HG03159 (cell line): ENCODE measurements around the gene SDHA.
"Not testable (repeated sequence)": the region's sequence is repeated elsewhere in the genome, so short reads cannot be mapped to it uniquely, and the experiment has no call there.

ENCODE experiments used
- ATAC-seq: cut with Tn5 transposase; IDR thresholded peaks from one replicate; pipeline ENCODE4 v1.9.1; 2021; ENCODE audit warnings: mild to moderate bottlenecking, moderate library complexity; ENCODE audit not compliant: unreplicated experiment

SDHA gene

DNA sequence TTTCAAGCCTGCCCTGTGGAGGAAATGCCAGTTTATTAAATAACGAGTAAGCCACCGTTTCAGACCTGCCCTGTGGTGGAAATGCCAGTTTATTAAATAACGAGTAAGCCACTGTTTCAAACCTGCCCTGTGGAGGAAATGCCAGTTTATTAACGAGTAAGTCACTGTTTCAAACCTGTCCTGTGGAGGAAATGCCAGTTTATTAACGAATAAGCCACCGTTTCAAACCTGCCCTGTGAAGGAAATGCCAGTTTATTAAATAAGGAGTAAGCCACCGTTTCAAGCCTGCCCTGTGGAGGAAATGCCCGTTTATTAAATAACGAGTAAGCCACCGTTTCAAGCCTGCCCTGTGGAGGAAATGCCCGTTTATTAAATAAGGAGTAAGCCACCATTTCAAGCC is 33.9 kb downstream of the SDHA start:
- ATAC-seq, result not testable (repeated sequence)

DNA sequence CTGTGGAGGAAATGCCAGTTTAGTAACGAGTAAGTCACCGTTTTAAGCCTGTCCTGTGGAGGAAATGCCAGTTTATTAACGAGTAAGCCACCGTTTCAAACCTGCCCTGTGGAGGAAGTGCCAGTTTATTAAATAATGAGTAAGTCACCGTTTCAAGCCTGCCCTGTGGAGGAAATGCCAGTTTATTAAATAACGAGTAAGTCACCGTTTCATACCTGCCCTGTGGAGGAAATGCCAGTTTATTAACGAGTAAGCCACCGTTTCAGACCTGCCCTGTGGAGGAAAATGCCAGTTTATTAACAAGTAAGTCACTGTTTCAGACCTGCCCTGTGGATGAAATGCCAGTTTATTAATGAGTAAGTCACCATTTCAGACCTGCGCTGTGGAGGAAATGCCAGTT is 34.4 kb downstream of the SDHA start:
- ATAC-seq, result no peak

DNA sequence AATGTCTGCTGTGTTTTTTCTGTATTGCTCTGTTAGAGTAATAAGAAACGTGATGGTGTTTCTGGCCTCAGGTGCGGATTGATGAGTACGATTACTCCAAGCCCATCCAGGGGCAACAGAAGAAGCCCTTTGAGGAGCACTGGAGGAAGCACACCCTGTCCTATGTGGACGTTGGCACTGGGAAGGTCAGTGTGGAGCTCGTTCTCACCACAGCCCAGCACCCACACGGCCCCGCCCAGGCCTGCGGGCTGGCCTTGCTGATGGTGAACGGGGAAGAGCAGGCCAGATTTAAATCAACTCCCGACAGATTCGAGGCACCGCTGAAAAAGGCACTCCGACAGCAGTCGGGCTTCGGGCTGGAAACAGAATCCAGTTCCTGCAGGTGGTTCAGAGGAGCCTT is 36.2 kb downstream of the SDHA start:
- not testable (repeated sequence) for ATAC-seq

DNA sequence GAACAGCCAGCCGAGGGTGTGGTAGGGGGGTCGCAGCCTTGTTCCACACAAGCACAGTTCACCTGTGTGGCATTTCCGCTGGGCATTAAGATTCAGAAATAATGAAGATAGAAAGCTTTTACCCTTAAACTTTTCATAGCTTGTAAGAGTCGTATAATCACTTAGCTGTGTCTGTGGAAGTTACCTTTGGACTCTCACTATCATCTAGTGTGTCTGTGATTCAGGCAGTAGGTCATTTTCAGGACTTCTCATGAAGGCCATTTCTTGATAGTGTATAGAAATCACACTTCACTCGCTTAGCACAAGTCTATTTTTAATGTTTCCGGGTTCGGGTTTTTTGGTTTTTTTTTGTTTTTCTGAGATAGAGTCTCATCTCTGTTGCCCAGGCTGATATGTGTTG is 37.0 kb downstream of the SDHA start:
- not testable (repeated sequence) for ATAC-seq

DNA sequence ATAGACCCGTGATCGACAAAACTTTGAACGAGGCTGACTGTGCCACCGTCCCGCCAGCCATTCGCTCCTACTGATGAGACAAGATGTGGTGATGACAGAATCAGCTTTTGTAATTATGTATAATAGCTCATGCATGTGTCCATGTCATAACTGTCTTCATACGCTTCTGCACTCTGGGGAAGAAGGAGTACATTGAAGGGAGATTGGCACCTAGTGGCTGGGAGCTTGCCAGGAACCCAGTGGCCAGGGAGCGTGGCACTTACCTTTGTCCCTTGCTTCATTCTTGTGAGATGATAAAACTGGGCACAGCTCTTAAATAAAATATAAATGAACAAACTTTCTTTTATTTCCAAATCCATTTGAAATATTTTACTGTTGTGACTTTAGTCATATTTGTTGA is 38.2 kb downstream of the SDHA start:
- not testable (repeated sequence) for ATAC-seq

DNA sequence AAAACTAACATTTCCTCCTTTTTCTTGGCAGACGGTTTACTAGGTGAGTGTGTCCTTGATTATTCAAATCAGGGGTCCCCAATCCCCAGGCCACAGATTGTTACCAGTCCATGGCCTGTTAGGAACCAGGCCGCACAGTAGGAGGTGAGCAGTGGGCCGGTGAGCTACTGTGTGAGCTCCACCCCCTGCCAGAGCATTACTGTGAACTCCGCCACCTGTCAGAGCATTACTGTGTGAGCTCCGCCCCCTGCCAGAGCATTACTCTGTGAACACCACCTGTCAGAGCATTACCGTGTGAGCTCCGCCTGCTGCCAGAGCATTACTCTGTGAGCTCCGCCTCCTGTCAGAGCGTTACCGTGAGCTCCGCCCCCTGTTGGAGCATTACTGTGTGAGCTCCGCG is 39.0 kb downstream of the SDHA start:
- no peak for ATAC-seq

DNA sequence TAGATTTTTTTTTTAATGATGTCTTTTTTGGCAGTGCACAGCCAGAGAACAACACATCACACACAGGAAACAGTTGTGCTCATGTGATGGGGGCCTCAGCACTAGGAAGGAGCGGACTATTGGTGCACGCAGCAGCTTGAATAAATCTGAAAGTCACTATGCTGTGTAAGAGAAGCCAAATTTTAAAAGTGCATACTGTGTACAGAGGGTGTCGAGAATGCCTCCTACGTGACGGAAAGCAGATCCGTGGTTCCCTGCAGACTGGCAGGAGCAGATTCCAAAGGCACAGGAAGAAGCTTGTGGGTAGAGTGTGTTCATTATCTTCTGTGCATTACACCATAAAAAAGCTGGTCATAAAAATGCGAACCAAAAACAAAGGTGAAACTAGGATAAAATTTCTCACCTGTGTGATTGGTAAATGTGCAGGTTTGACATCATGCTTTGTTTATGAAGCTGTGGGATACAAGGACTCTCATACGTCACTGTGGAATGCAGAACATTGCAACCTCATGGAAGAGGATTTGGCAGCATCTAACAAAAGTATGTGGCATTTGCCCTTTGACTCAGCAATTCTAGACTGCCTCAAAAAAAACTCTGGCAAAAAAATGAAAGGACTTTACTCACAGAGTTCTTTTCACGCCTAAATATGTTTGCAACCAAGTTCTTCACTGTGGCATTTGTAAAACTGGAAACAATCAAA is 45.3 kb downstream of the SDHA start:
- ATAC-seq, result not testable (repeated sequence)

DNA sequence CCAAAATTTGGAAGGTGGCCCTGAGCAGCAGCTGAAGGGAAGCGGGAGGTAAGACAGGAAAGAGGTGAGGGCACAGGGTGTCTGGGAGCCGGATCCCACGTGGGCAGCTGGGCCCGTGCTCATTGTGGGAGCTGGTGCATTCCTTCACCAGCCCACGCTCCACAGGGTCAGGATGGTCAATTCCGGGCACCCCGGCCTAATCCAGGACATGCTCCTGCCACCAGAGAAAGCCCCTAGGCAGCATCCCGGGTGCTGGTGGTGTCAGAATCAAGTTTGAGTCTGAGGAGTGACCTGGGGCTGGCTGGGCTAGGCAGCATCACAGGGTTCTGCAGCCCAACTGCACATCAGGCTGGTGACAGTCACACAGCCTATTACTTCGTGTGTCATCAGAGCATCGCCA is 46.2 kb downstream of the SDHA start:
- ATAC-seq, result no peak

DNA sequence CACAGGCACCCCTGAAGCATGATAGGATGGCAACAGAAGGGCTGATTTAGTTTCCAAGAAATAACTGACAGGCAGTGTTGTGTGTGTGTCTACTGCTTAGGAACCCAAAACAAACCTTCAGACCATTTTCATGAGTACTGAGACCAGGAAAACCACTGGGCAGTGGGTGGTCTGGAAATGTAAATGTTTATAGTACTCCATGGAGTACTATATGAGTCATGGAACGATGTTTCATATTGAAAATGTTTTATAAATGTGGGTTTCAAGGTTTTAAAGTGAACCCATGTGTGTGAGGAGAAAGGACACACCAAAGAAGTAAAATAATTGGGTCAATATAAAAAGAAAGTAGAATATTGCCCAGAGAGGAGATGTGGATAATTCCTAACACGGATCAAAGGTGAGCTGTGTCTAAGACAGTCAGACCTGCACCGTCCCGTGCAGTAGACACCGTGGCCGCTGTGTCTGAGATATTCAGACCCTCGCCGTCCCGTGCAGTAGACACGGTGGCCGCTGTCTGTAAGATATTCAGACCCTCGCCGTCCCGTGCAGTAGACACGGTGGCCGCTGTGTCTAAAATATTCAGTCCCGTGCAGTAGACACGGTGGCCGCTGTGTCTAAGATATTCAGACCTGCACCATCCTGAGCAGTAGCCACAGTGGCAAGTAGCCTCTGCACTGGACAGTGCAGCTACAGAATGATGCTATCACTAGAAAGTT is 48.3 kb downstream of the SDHA start:
- ATAC-seq, result not testable (repeated sequence)

DNA sequence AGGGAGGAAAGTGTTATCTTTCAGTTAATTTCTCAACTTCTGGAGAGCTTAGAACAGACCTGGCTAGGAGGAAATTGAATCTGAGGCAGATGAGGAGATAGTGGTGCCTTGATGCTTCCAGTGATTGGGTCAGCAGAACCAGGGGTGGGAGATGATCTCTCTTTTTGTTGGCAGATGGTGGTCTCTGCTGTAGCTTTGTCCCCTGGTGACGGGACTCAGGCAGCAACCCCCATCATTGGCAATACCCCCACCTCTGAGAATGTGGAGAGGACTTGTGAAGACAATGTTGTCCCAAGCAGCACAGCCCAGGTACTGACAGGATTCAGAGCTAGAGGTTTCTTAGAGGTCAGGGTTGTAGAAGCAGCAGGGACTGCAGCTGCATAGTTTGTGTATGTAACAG is 49.6 kb downstream of the SDHA start:
- ATAC-seq, result no peak

DNA sequence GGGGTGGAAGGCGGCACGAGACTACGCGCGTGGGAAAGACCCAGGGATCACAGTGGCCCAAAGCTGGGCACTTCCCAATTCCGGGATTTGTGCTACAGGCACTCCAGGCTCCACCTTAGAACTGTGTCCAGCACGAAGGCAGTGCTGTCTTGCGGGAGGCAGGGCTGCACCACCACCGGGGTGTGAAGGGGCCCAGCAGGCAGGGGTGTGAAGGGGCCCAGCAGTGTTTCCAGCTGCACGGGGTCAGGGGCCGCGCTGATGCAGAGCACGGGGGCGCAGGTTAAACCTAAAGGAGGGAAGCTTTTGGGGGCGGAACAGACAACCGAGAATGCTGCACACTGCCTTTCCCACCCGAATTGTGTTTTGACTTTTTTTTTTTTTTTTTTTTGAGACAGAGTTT is 52.2 kb downstream of the SDHA start:
- no peak for ATAC-seq

DNA sequence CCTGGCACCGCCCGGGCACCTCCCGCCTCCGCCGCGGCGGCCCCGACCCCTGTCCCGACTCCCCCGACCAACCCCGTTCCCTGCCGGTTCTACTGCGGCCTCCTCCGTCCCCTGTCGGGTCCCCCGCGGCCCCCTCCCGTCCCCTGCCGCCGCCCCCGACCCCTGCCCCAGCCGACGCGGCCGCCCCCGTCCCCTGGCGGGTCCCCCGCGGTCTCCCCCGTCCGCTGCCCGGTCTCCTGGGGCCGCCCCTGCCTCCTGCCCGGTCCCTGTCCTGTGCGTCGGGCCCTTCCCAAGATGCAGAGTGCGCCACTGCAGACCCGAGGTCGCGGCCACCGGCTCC is 53.7 kb downstream of the SDHA start:
- ATAC-seq, result not testable (repeated sequence)

DNA sequence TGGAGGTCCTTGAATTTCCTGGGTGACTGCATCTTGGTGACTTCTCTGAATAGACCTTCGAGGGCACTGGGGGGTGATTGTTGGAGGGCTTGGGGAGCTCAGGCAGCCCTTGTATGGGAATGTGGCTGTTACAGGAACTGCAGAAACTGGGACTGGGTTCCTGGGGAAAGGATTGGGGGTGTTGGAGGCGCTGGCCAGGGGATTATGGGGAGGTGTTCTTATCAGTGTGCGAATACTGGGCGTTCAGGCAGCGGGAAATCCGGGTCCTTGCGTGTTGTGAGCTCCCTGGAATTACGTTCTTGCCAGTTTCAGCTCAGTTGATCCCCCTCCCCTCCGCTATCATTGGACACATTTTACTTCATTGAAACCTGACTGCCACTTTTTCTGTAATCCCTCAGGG is 55.0 kb downstream of the SDHA start:
- not testable (repeated sequence) for ATAC-seq

DNA sequence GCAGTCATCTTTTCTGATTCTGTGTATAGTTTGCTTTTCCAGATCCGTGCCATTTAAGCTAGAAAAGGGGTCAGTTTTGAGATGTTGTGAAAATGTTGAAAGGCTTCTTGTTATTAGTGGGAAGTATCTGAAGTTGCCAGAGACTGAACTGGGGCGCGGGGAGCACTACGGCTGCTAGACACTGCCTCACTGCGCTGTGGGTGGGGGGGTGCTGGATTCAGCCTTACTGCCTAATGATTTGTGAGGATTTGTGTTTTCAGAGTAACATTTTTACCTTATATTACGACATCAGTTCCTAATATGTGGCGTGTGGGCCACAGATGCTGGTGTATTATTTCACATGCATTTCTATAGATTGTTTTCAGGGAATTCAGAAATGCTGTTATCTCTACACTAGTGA is 55.4 kb downstream of the SDHA start:
- not testable (repeated sequence) for ATAC-seq

DNA sequence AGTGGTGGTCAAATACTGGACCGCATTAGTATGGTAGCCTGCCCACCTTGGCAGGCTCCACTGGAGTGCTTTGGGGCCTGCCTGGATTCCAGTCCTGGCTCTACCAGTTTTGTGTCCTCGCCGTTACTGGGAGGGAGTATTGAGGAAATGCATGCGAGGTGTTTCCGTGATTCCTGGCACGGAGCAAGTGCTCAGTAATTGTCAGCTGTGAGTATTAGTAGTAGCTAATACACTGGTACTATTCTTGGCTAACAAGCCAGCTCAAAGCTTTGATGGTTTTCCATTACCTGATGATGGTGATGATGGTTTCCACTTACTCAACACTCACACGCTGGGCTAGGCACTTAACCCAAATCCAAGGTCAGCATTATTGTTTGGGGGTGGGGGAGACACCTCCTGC is 56.2 kb downstream of the SDHA start:
- not testable (repeated sequence) for ATAC-seq

DNA sequence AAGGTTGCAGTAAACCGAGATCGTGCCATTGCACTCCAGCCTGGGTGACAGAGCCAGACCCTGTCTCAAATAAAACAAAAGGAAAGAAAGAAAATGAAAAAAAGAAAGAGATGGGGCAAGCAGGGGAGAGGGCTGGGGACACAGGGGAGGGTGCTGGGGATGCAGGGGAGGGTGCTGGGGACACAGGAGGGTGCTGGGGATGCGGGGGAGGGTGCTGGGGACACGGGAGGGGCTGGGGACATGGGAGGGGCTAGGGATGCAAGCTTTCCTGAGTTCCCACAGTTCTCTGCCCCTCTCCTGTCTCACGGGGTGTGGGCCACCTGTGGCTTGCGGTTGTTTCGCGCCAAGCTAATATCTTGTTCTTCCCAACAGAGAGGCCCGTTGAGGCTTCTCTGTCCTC is 60.5 kb downstream of the SDHA start:
- no peak for ATAC-seq

DNA sequence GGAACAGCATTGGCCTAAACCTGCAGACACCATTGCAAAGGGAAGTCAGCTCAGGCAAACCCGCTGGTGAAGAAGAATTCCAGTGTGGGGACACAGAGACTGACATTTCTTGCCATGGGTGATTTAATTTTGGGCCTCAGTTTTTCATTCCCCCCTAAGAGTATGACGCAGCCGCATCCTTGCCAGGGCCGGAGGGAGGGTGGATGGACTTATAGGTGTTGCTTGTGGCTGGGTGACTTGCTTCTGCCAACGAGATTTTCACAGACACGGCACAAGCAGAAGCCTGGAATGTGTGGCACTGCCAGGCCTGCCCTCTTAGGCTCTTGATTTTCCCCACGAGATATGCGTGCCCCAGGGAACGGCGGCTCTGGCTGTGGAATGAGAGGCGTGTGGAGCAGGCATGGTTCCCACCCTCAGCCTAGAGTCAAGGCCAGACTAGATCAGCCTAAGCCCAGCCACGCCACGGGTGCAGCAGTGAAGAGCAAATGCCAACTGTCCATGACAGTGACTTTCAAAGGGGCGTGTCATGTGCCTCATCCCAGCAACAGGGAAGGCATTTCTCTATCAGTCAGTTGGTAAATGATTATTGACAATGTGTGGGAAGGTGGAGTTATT is 61.0 kb downstream of the SDHA start:
- ATAC-seq, result not testable (repeated sequence)

DNA sequence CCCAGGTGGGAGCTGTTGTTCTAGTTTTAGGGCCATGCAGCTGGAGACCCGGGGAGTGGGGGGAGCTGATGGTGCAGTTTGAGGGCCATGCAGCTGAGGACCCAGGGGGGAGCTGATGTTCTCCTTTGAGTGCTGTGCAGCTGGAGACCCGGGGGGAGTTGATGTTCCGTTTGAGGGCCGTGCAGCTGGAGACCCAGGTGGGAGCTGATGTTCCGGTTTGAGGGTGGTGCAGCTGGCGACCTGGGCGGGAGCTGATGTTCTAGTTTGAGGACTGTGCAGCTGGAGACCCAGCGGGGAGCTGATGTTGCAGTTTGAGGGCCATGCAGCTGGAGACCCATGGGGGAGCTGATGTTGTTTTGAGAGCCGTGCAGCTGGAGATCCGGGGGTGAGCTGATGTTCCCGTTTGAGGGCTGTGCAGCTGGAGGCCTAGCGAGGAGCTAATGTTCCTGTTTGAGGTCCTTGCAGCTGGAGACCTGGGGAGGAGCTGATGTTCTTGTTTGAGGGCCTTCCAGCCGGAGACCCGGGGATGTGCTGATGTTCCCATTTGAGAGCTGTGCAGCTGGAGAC is 68.0 kb downstream of the SDHA start:
- ATAC-seq, result no peak

DNA sequence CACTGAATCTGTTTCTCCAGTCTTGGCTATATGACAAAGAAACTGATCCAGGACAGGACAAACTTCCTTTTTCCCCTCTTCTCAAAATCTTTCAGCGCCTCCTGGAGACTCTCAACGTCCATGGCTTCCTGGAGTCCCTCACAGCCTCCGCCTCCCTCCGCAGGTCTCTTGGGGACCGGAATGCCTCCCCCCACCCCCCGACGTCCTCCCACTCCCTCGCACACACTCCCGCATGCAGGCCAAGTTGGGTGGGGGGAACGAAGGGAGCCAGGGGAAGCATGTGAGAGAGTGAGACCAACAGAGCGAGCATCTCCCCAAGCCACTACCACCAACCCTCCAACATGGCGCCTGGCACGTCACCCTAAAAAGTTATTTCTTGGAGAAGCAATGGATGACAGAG is 72.1 kb downstream of the SDHA start:
- ATAC-seq, result not testable (repeated sequence)

DNA sequence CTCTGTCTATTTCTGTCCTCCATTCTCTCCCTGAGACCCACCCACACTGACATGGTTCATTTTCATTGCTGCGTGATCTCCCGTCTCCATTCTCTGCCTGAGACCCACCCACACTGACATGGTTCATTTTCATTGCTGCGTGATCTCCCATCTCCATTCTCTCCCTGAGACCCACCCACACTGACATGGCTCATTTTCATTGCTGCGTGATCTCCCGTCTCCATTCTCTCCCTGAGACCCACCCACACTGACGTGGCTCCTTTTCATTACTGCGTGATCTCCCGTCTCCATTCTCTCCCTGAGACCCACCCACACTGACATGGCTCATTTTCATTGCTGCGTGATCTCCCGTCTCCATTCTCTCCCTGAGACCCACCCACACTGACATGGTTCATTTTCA is 73.2 kb downstream of the SDHA start:
- not testable (repeated sequence) for ATAC-seq

DNA sequence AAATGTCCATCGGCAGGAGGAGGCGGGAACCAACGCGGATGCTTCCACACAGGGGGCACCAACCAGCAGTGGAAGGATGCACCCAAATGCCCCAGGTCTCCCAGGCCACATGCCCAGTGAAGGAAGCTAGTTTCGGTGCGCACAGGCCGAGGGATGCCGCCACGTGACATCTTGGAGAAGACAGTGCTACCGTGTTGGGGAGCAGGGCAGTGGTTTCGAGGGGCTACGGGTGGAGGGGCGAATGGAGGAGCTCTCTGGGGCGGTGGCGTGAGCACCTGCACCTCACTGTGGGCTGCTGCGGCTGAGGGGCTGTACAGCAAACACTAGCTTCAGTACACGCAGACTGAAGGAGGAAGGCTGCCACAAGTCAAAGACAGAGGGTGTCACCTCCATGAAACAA is 76.7 kb downstream of the SDHA start:
- ATAC-seq, result not testable (repeated sequence)

DNA sequence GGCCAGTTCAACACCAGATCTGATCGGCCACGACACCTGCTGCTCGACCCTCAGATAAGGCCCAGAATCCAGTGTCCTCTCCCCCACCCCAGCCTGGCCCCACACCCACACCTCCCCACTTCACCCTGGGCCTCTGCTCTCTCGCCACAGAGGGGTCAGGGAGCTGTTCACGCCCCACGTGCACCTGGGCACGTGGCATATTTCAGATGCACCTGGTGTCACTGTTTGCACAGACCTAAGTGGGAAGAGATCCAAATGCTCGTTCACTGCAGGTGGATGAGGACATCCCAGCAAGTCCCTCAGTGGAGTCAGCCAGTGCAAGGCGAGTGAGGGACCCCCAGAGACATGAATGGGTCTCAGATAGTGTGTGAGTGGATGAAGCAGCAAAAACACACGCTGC is 78.1 kb downstream of the SDHA start:
- ATAC-seq, result not testable (repeated sequence)
